Small intestine (tissue), 7 donors: Measurements from ENCODE around the gene KLHDC1. TPM values are rescaled to one million over a fixed set of nuclear protein-coding genes. Genes with fewer than 3 reads are reported as not detected.
"Not testable (repeated sequence)": the region's sequence is repeated elsewhere in the genome, so short reads cannot be mapped to it uniquely, and the experiment has no call there.

Experiments used
- DNase-seq, 2 donors: peaks; one replicate each; pipeline versions ENCODE4 v3.0.0 to v3.0.0-alpha.2; 2013
- FAIRE-seq: peaks from 2 replicates; lab custom pipeline; 2012; peaks lifted over from hg19 to GRCh38; lab: Jason Lieb, UNC
- H3K27ac ChIP-seq, 3 donors: one replicate each; pipeline ENCODE4 v1.5.1; 2013; ENCODE audit warnings: low read length in 2 of 3, mild to moderate bottlenecking in 2 of 3, control low read depth in 1 of 3, inconsistent platforms in 1 of 3, low read depth in 1 of 3, moderate library complexity in 1 of 3
- H3K27me3 ChIP-seq, 3 donors: one replicate each; pipeline ENCODE4 v1.6.1; 2013; ENCODE audit warnings: low read length in 3 of 3, inconsistent platforms in 1 of 3; ENCODE audit not compliant: control insufficient read depth in 3 of 3, insufficient read depth in 3 of 3
- H3K36me3 ChIP-seq, 3 donors: one replicate each; pipeline ENCODE4 v1.6.1; 2013; ENCODE audit warnings: low read length in 3 of 3, inconsistent platforms in 1 of 3, low read depth in 1 of 3, mild to moderate bottlenecking in 1 of 3, moderate library complexity in 1 of 3; ENCODE audit not compliant: control insufficient read depth in 3 of 3, insufficient read depth in 2 of 3
- H3K4me1 ChIP-seq, 3 donors: one replicate each; pipeline ENCODE4 v1.6.1; 2013; ENCODE audit warnings: low read length in 2 of 3, inconsistent platforms in 1 of 3, low read depth in 1 of 3, mild to moderate bottlenecking in 1 of 3, moderate library complexity in 1 of 3; ENCODE audit not compliant: control insufficient read depth in 3 of 3, insufficient read depth in 2 of 3
- H3K4me3 ChIP-seq, 3 donors: one replicate each; pipeline ENCODE4 v1.5.1; 2013; ENCODE audit warnings: low read length in 3 of 3, control low read depth in 1 of 3, inconsistent platforms in 1 of 3, low read depth in 1 of 3, mild to moderate bottlenecking in 1 of 3, moderate library complexity in 1 of 3
- H3K9me3 ChIP-seq, 2 donors: one replicate each; pipeline ENCODE4 v1.6.1; 2013; ENCODE audit warnings: low read depth in 1 of 2, low read length in 1 of 2; ENCODE audit not compliant: control insufficient read depth in 2 of 2, insufficient read depth in 1 of 2
- WGBS, 3 donors: extraction: QIAGEN DNeasy Blood & Tissue Kit; methylation state at CpG; one replicate each; pipeline ENCODE4 v1.1.7; 2013; 5-methylcytosine and 5-hydroxymethylcytosine counted together
- polyA plus RNA-seq, 4 donors: library from polyadenylated mRNA; stranded (reverse) in 3 of 4; unstranded in 1 of 4; fragments of 200-250 nt in 3 of 4; fragments of 120-200 nt in 1 of 4; gene quantifications; one replicate each; pipeline versions ENCODE4 v1.2.1 to v1.2.3, GENCODE V29; 2013
- donor health status: healthy with polysubstance abuse.
- donor health status: control.
- donor health status: control.
- donor health status: Bipolar disorder and iron deficiency.
- donor health status: healthy.

Gene KLHDC1
- polyA plus RNA-seq, 4 donors: 1.3 to 4.0 (median 2.5) TPM

DNA sequence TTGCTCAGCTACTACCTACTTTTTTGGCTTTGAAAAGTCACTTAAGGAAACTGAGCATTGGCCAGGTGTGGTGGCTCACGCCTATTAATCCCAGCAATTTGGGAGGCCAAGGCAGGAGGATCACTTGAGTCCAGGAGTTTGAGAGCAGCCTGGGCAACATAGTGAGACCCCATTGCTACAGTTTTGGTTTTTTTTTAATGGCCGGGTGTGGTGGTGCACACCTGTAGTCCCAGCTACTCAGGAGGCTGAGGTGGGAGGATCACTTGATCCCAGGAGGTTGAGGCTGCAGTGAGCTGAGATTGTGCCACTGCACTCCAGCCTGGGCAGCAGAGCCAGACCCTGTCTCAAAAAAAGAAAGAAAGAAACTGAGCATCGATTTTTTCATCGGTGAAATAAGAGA, 42.7 kb downstream of the KLHDC1 start:
- not testable (repeated sequence) for H3K27me3 ChIP-seq, H3K9me3 ChIP-seq, H3K4me1 ChIP-seq, DNase-seq, FAIRE-seq, H3K4me3 ChIP-seq, H3K36me3 ChIP-seq, H3K27ac ChIP-seq
- WGBS, 3 donors: 86 to 99% (median 97%) methylated on average over 4 of the region's 4 CpGs

DNA sequence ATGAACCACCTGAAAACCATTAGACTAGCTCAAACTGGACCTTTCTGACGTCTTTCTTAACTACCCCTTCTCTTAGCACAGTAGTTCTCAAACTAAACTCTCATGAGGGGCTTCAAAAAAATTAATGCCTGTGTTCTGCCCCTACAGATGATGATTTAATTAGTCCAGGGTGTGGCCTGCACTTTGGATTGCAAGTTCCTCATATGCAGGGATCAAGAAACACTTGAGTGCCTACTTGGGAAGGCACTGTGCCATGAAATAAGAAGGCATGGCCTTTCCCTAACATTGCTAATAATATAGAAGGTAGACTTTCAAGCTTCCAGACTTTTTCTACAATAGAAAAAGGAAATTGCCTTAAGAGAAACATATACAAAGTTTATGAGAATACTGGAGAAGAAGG, 52.3 kb downstream of the KLHDC1 start:
- 76 to 84% (median 79%) methylated on average over 1 of the region's 1 CpG for WGBS, 3 donors
- Histone ChIP-seq H3K27ac (no peak overlapping the region), H3K27me3 (no peaks in the 10 kb centered on the region), H3K36me3 (peaks cover 0 to 10% (median 6%) of the 10 kb centered on the region in 3 donors), H3K9me3 (no peaks in the 10 kb centered on the region), H3K4me3 (no peak overlapping the region), H3K4me1 (no peaks in the 10 kb centered on the region)
- DNase-seq (peak in 1 of 2 donors; percentile 58), FAIRE-seq (no peak)

DNA sequence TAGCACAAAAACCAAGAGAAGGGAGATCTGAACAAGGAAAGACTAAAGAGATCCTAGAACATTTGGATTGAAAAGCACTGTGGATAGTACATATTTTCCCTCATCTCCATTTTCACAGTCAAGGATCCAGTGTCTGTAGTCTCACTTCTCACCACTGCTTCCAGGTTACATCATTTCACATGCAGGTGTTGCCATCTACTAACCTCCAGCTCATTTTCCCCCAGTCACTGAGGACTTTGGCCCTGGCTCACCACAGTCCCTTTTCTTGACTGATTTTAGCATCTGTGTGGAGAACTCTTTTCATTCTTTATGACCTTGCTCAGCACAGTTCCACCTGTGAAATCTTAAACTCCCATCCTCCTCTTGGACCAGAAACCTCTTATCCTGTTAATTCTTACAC, 53.6 kb downstream of the KLHDC1 start:
- H3K27ac ChIP-seq, H3K4me1 ChIP-seq, H3K4me3 ChIP-seq, H3K27me3 ChIP-seq, FAIRE-seq, H3K9me3 ChIP-seq: not testable (repeated sequence)
- peaks cover 0 to 10% (median 3%) of the 10 kb centered on the region in 3 donors for H3K36me3 ChIP-seq
- peak; percentile 9 to 17 for DNase-seq

DNA sequence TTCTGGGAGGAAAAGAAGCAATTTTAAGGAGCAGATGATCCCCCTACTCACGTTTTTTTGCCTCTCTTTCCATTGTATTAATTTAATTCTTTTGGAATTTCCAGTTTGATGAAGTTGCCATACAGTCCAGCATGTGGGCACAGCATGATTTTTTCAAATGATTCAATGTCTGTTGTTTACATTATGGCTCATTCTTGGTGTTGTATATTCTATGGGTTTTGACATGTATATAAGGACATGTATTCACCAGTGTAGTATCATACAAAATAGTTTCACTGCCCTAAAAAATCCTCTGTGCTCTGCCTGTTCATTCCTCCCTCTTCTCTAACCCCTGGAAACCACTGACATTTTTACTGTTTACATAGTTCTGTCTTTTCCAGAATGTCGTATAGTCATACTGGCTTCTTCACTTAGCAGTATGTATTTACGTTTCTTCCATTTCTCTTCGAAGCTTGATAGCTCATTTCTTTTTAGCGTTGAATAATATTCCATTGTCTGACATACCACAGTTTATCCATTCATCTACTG, 61.7 kb downstream of the KLHDC1 start:
- DNase-seq (no peak), FAIRE-seq (no peak)
- Histone ChIP-seq H3K4me1 (no peaks in the 10 kb centered on the region), H3K27me3 (no peaks in the 10 kb centered on the region), H3K27ac (no peak overlapping the region), H3K9me3 (no peaks in the 10 kb centered on the region), H3K4me3 (no peak overlapping the region), H3K36me3 (peaks cover 0 to 1% (median 0%) of the 10 kb centered on the region in 3 donors)
- WGBS, 3 donors: 80 to 87% (median 81%) methylated on average over 5 of the region's 5 CpGs

DNA sequence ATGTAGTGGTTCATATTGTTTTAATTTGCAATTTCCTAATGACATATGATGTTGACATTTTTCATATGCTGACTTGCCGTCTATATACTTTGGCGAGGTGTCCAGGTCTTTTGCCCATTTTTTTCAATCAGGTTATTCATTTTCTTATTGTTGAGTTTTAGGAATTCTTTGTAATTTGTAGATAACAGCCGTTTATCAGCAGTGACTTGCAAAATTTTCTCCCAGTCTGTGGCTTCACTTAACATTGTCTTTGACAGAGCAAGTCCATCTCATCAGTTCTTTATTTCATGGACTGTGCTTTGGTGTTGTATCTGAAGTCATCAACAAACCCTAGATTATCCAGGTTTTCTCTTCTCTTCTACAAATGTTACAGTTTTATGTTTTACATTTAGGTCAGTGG, 62.5 kb downstream of the KLHDC1 start:
- no peaks in the 10 kb centered on the region for H3K4me1 ChIP-seq
- FAIRE-seq (no peak), DNase-seq (no peak)
- no peak overlapping the region for H3K27ac ChIP-seq
- H3K27me3 ChIP-seq: no peaks in the 10 kb centered on the region
- H3K36me3 ChIP-seq: no peaks in the 10 kb centered on the region
- WGBS, 3 donors: 80 to 85% (median 82%) methylated on average over 3 of the region's 3 CpGs
- no peak overlapping the region for H3K4me3 ChIP-seq
- no peaks in the 10 kb centered on the region for H3K9me3 ChIP-seq

DNA sequence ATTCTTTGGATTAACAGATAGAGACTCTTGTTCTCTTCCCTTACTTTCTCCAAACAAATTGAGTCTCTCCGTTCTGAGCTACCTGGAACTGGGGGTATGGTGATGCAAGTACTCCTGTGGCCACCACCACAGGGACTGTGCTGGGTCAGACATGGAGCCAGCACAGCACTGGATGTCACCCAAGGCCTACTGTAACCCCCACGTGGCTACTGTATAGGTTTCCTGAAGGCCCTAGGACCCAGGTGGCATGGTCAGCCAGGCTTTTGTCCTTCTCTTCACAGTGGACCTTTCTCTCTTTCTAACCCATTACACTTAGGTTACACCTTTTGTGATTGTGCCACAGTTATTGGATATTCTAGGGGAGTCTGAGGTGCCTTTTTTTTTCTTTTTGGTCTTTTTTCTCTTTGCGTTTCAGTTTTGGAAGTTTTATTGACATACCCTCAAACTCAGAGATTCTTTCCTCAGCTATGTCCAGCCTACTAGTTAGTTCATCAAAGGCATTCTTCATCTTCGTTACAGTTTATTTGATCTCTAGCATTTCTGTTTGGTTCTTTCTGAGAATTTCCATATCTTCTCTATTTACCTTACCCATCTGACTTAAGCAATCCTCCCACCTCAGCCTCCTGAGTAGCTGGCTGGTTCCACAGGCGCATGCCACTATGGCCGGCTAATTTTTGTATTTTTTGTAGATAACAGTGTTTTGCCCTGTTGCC, 69.1 kb downstream of the KLHDC1 start:
- WGBS, 3 donors: 85 to 88% (median 86%) methylated on average over 6 of the region's 6 CpGs
- no peaks in the 10 kb centered on the region for H3K9me3 ChIP-seq
- H3K4me1 ChIP-seq: peaks cover 0 to 4% (median 0%) of the 10 kb centered on the region in 3 donors
- FAIRE-seq: no peak
- H3K4me3 ChIP-seq: no peak overlapping the region
- no peaks in the 10 kb centered on the region for H3K36me3 ChIP-seq
- DNase-seq: no peak
- no peaks in the 10 kb centered on the region for H3K27me3 ChIP-seq
- H3K27ac ChIP-seq: no peak overlapping the region

DNA sequence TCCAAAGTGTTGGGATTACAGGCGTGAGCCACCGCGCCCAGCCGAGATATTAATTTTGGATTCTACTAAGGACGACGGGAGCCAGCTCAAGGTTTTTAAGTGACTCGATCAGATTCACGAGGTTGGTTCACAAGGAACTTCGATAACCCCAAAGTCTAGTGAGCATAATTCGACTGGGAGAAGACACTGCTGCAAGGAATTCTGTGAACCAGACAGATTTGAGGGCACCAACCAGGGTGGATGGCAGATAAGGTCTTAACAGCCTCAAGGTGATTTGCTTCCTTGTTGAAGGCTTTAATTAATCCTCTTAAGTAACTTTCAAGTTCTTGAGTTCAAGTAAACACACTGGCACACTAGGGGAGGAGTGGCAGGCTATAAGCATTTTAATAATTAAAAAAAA, 73.9 kb downstream of the KLHDC1 start:
- peak; percentile 62 to 73 for DNase-seq
- Histone ChIP-seq H3K27ac (peak overlapping the region; percentile 96 to 100 (median 96)), H3K4me1 (peaks cover 4 to 25% (median 4%) of the 10 kb centered on the region in 3 donors), H3K36me3 (peaks cover 0 to 4% (median 0%) of the 10 kb centered on the region in 3 donors), H3K27me3 (no peaks in the 10 kb centered on the region), H3K4me3 (peak overlapping the region in 2 of 3 donors; percentile 71 to 98), H3K9me3 (no peaks in the 10 kb centered on the region)
- no peak for FAIRE-seq
- WGBS, 3 donors: 16 to 58% (median 35%) methylated on average over 10 of the region's 10 CpGs

DNA sequence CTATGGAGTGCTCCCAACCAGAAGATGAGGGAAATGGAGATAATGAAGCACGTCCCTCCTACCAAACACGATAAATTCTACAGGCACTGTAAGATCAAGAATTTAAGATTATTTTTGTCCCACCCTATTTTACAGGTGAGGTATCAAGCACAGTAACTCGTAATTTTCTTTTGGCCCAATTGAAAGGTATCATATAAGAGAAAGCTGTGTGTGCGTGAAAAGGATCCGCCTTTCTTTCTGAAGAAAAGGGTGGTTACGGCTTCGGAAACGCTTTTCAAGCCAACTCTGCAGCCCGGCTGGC, 74.3 kb downstream of the KLHDC1 start:
- H3K4me1 ChIP-seq: peaks cover 4 to 26% (median 4%) of the 10 kb centered on the region in 3 donors
- peaks cover 0 to 4% (median 0%) of the 10 kb centered on the region in 3 donors for H3K36me3 ChIP-seq
- 0 to 1% (median 1%) methylated on average over 9 of the region's 9 CpGs for WGBS, 3 donors
- H3K4me3 ChIP-seq: peak overlapping the region; percentile 35 to 98 (median 71)
- no peaks in the 10 kb centered on the region for H3K27me3 ChIP-seq
- FAIRE-seq: no peak
- H3K27ac ChIP-seq: peak overlapping the region; percentile 96 to 100 (median 96)
- no peaks in the 10 kb centered on the region for H3K9me3 ChIP-seq
- DNase-seq: no peak
